Prostate gland (tissue), 2 donors: ENCODE measurements around the gene ABLIM1.

ENCODE experiments used
- POLR2A ChIP-seq: fragments of 450-650 bp; IDR thresholded peaks from one replicate; pipeline ENCODE4 v1.6.1; 2016; ENCODE audit warnings: antibody characterized with exemption, mild to moderate bottlenecking
- POLR2AphosphoS5 ChIP-seq: sonication (generic); formaldehyde crosslinking; IDR thresholded peaks from one replicate; pipeline ENCODE4 v1.6.1; 2017; ENCODE audit warnings: antibody characterized with exemption
- TF ChIP-seq, protein P1 (sequence below), 4 experiments: fragments of 200-600 bp in 2 of 4; fragments of 450-650 bp in 2 of 4; sonication (generic) in 2 of 4; IDR thresholded peaks; 1 replicate in 3 of 4; 2 replicates in 1 of 4; pipeline ENCODE4 v1.5.1; 2016 to 2019; ENCODE audit warnings: antibody characterized with exemption in 4 of 4, mild to moderate bottlenecking in 2 of 4, moderate library complexity in 2 of 4

- TF ChIP-seq POLR2A (no peak), POLR2AphosphoS5 (no peak)
- TF ChIP-seq, protein P1, sequence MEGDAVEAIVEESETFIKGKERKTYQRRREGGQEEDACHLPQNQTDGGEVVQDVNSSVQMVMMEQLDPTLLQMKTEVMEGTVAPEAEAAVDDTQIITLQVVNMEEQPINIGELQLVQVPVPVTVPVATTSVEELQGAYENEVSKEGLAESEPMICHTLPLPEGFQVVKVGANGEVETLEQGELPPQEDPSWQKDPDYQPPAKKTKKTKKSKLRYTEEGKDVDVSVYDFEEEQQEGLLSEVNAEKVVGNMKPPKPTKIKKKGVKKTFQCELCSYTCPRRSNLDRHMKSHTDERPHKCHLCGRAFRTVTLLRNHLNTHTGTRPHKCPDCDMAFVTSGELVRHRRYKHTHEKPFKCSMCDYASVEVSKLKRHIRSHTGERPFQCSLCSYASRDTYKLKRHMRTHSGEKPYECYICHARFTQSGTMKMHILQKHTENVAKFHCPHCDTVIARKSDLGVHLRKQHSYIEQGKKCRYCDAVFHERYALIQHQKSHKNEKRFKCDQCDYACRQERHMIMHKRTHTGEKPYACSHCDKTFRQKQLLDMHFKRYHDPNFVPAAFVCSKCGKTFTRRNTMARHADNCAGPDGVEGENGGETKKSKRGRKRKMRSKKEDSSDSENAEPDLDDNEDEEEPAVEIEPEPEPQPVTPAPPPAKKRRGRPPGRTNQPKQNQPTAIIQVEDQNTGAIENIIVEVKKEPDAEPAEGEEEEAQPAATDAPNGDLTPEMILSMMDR (IDR thresholded peaks at IDR 0.05), result no peak
Measured at GRCh38 chr10:114500643-114501042, 157.4 kb downstream of the ABLIM1 start.
